ENCODE data around the gene BSDC1.

Gene BSDC1

DNA sequence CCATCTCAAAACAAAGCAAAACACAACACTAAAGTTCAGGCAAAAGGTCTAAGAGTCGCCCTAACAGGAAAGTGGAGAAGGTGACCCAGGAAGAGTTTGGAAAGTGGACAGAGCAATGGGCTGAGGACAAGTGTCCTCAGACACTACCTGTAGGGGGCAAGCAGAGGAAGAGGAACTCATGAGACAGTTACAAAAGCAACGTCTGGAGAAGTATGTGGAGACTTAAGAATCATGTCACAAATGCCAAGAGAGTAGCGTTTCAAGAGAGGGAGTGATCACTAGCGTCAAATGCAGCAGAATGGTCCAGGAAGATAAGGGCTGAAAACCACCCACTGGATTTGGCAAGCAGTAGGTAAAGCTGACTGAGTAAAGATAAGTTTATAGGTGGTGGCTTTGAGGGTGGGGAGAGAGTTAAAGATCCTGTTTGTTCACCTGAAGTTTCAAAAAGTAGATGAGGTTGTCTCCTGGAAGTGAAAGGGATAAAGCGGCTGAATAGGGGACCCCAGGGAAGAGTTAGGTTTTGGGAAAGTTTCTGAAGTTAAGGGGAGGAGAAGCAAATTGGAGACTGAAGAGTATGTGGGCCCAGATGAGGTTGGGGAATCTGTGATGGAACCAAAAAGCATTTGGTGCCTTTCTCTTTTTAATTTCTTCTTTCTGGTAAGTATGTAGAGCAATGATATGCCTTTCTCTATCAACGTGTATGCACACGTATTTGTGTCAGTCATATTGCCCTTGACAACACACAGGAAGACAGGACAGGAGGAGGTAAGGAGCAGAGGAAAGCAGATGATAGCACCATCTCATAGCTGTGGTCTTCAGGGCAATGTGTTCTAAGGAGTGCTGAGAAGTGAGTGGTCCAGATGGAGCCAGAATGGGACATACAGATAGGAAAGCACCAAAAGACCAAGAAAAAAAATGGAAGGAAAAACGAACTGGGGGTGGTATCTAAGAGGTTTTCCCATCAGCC, 3.1 kb downstream of the BSDC1 start:
- no peak for DNase-seq (ENCODE audit: low spot score)
- no peak for TF ChIP-seq CTCF (IDR thresholded peaks at IDR 0.05; ENCODE audit: extremely low read depth, missing control alignments)

DNA sequence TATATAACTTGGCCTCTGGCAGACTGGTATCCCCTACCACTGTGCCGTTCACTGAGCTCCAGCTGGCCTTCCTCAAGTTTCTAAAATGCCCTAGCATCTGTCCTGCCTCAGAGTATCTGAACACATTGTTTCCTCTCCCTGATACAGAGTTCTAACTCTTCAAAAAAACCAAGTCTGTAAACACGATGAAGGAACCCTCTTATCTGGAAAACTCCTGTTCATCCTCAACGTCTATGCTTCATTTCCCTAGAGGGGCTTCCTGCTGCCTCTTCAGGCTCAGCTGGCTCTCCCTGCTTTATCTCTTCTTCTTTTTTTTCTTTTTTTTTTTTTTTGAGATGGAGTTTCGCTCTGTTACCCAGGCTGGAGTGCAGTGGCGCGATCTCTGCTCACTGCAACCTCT, 5.6 kb downstream of the BSDC1 start:
- no peak for DNase-seq (ENCODE audit: low spot score)
- no peak for TF ChIP-seq CTCF (IDR thresholded peaks at IDR 0.05; ENCODE audit: extremely low read depth, missing control alignments)

GRCh38 chr1:32386676-32387392, 7.4 kb downstream of the BSDC1 start:
- TF ChIP-seq CTCF (IDR thresholded peaks at IDR 0.05; ENCODE audit: extremely low read depth, missing control alignments): no peak
- no peak for DNase-seq (ENCODE audit: low spot score)

GRCh38 chr1:32380057-32380456, 14.2 kb downstream of the BSDC1 start:
- TF ChIP-seq CTCF (IDR thresholded peaks at IDR 0.05; ENCODE audit: extremely low read depth, missing control alignments): no peak

DNA sequence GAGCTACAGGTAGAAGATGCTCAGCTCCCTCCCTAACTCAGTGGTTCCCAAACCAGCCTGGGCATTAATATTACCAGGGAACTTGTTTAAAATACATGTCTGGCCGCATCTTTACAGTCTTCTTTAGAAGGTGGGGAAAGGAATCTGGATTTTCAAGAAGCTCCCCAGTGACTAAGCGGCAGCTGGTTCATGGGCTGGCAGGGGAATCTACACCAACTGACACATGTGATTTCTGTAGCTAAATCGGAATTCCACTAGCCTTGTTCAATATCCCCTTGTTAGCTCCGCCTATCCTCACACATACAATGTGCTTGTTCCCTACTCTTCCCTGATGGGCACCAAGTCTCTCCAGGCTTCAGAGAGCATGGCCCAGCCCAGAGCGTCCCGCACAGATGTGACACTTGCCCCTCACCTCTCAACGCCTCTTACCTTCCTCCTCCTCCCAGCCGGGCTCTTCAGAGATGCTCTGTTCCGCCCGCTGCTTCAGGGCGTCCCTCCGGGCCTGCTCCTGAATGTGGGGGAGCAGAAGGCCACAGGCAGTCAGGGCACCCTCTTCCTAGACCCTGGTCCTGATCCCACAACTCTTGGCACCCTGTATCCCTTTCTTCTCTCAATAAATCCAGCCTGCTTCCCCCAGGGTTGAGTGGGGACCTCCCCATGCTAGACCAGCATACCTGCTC, 16.6 kb downstream of the BSDC1 start:
- DNase-seq (ENCODE audit: low spot score): no peak
- no peak for TF ChIP-seq CTCF (IDR thresholded peaks at IDR 0.05; ENCODE audit: extremely low read depth, missing control alignments)

More at GRCh38 chr1:32380057-32380456, 14.2 kb downstream of the BSDC1 start:
- DNase-seq (ENCODE audit: low spot score): no peak

GRCh38 chr1:32376199-32376598, 18.0 kb downstream of the BSDC1 start:
- TF ChIP-seq CTCF (IDR thresholded peaks at IDR 0.05; ENCODE audit: extremely low read depth, missing control alignments): no peak
- no peak for DNase-seq (ENCODE audit: low spot score)

Data from GM20000 (cell line).